AG08395 (cell line): ENCODE results near the gene NXN.
"Not testable (repeated sequence)": the region's sequence is repeated elsewhere in the genome, so short reads cannot be mapped to it uniquely, and the experiment has no call there.

Experiments
- DNase-seq: peaks from one replicate; pipeline ENCODE4 v3.0.0; 2012; ENCODE audit warnings: mixed read lengths, low spot score

Gene NXN

DNA sequence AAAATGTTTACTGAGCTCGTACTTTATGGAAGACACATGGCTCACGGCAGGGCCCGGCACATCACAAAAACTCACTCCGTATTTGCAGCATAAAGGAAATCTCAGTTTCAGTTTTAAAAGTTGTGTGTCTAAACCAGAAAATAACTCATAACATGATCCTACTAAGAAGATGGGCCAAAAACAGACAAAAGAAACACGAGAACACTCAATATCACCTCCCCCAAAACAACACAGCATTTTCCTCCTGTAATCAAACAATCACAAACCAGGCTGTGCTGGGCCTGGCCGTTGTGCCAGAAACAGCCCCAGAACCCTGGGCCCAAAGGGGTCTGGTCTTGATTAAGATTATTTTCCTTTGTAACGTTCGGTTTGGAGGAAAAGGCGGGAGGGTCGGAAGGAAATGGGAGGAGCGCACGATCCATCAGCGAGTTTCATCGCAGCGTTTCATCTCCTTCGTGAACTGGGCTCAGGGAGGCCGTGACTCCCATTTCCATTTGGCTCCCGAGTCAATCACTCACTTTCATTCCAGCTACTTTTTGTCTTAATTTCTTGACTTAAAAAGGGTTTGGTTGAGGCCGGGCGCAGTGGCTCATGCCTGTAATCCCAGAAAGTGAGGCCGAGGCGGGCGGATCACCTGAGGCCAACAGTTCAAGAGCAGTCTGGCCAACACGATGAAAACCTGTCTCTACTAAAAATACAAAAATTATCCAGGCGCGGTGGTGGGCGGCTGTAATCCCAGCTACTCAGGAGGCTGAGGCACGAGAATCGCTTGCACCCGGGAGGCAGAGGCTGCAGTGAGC lies 61.4 kb downstream of the NXN start:
- peak; percentile 38 for DNase-seq

- DNase-seq = peak; percentile 70
Observed at GRCh38 chr17:917391-917811, 62.2 kb downstream of the NXN start.

GRCh38 chr17:916315-916714 lies 63.3 kb downstream of the NXN start:
- DNase-seq = no peak

DNA sequence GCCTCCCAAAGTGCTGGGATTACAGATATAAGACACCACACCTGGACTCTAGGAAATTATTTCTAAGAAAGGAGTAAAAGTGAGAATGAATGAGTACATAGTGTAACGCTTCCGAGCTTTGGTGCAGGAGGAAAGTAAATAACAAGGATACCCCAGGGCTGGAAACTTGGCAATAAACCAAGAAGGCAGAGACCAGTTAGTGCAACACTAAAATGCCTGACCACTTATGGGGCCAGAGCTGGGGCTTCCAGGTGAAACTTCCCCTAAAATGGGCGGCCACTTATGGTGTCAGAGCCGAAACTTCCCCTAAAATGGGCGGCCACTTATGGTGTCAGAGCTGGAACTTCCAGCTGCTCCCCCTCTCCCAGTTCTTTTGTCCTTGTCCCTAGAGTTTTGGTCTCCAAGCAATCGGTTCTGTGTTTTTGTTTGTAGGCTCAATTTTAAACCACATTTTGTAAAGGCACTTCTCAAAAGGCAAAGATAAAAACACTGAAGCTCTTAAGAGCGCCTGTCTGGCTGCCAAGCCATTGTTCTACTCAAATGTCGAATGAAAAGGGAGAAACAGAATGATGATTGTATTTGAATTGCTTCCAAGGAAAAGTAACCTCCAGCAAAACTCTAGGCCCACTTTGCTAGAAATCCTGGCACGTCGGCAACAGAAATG lies 63.9 kb downstream of the NXN start:
- no peak for DNase-seq

GRCh38 chr17:914561-914960 lies 65.0 kb downstream of the NXN start:
- DNase-seq = no peak

- DNase-seq = peak; percentile 29
Observed at GRCh38 chr17:913207-913606, 66.4 kb downstream of the NXN start.

DNA sequence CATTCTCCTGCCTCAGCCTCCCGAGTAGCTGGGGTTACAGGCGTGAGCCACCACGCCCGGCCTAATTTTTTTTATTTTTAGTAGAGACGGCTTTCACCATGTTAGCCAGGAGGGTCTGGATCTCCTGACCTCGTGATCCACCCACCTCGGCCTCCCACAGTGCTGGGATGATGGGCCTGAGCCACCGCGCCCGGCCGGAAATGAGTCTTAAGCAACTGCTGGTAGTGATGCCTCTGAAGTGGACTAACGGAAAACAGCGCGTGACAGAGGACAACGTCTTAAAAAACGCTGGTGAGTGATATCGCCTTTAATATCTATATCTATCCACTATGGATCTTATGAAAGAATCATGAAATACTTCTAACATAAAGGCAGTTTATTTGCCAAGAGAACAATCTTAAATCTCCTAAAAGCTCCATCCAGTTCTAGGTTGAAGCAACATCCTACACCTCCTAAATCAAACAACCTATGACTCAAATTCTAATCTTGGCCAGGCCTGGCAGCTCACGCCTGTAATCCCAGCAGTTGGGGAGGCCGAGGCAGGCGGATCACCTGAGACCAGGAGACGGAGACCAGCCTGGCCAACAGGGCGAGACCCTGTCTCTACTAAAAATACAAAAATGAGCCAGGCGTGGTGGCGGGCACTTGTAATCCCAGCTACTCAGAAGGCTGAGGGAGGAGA lies 69.8 kb downstream of the NXN start:
- DNase-seq = peak; percentile 54

- no peak for DNase-seq
Observed at GRCh38 chr17:907725-908124, 71.9 kb downstream of the NXN start.

GRCh38 chr17:905708-906107 lies 73.9 kb downstream of the NXN start:
- DNase-seq = not testable (repeated sequence)

DNA sequence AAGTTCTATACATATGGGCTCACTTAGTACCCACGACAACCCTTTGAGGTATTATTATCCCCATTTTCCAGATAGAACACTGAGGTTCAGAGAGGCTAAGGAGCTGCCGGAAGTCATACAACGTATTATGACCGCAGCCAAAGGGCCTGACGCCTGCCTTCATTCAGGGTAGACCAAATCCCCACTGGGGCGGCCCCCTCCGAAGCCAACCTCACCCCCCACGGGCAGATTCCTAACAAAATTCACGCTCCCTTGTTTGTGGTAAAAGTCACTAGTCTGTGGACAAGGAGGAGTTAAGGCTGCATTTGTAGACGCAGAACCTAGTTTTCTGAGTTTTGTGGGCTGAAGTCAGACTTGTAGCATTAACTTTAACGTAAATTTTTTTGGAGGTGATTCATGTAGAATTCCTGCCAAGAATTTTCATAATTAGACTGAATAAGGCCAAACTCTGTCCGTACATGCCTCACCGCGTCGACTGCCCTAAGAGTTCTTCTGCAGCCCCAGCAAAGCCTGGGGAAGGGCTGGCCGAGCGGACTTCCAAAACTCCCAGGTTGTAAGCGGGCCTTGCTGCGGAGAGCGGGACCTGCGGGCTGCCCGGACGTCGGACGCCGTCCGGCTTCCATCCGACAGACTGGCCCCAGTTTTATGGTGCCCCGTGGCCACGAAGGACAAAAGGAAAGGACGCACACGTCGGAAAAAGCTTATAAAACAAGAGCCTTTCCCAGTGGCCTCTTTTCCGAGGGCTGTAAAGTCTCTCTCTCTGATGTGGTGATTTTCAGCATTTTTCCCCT lies 75.7 kb downstream of the NXN start:
- peak; percentile 69 for DNase-seq

- DNase-seq = no peak
Observed at GRCh38 chr17:902463-902862, 77.1 kb downstream of the NXN start.

DNA sequence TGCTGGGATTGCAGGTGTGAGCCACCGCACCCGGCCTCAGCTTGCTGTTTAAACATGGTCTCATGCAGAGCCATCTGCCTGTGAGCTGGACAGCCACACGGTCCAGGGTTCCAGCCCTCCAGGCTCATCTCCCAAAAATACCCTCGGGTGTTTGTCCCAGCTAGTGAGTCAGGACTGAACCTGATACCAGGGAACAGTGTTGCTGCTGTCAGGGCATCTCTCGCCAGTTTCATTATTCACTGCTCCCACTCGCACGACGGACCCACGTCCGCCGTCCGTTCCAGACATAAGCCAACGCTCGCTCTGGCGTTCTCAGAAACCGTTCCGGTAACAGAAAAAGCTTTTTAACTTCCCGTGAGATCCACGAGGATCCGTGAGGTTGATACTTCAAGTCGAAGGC lies 77.6 kb downstream of the NXN start:
- no peak for DNase-seq

DNA sequence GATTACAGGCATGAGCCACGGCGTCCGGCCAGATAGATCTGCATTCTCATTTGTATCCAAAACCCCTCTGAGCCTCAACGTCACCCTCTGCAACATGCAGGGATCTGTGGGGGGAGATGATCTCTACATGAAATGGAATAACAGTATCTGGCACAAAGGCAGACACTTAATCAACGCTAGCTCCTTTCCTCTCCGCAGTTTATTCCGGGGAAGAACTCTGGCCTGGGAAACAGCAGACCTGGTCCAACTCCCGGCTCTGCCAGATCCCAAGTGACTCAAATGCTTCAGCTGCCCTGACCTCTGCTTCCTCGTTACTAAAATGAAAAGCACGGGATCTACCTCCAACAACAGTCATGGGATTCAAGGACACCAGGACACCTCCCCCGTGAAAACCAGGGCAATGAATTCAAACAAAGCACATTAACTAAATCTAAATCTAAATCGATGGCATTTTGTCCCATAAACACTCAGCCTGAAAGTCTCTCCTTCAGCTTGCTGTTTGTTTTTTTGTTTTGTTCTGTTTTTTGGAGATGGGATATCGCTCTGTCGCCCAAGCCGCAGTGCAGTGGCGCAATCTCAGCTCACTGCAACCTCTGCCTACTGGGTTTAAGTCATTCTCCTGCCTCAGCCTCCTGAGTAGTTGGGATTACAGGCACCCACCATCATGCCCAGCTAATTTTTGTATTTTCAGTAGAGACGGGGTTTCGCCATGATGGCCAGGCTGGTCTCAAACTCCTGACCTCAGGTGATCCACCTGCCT lies 78.2 kb downstream of the NXN start:
- peak; percentile 69 for DNase-seq

- no peak for DNase-seq
Observed at GRCh38 chr17:900336-900934, 79.1 kb downstream of the NXN start.

- DNase-seq = no peak
Observed at GRCh38 chr17:897970-898619, 81.5 kb downstream of the NXN start.

- DNase-seq = no peak
Observed at GRCh38 chr17:896953-897661, 82.5 kb downstream of the NXN start.

- no peak for DNase-seq
Observed at GRCh38 chr17:896454-896853, 83.1 kb downstream of the NXN start.

GRCh38 chr17:892958-893357 lies 86.6 kb downstream of the NXN start:
- no peak for DNase-seq

DNA sequence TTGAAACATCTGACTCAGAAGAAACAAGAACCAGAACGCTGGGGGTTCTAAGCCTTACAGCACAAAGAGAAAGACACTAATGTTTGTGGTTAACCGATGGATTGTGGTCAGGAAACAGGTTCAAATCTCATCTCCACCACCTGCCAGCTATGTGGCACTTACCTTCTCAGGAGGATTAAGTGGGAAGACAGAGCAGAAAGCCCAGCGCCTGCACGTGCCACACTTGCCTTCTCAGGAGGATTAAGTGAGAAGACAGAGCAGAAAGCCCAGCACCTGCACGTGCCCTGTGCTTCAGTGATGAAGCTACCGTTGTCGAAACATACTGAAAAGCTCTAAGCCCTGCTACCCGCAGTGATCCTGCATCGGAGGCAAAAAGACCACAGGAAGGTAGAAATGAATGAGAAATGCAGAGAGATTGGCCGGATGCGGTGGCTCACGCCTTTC lies 90.6 kb downstream of the NXN start:
- no peak for DNase-seq
